Activated naive CD4-positive, alpha-beta T cell (primary cell): ENCODE data around the gene MPG.

Source experiments
- DNase-seq, 4 experiments: peaks; one replicate each; lab custom pipeline; 2025; lab: John Stamatoyannopoulos, UW

MPG gene

GRCh38 chr16:66309-67182, 11.5 kb upstream of the MPG start:
- no peak for DNase-seq

- no peak for DNase-seq
Observed at GRCh38 chr16:67183-67791, 10.7 kb upstream of the MPG start.

- no peak for DNase-seq
Observed at GRCh38 chr16:67884-68789, 9.9 kb upstream of the MPG start.

GRCh38 chr16:69181-69580, 8.8 kb upstream of the MPG start:
- no peak for DNase-seq

GRCh38 chr16:71210-71539, 6.8 kb upstream of the MPG start:
- no peak for DNase-seq

- DNase-seq: no peak
Observed at GRCh38 chr16:71540-72401, 6.3 kb upstream of the MPG start.

GRCh38 chr16:72561-73548, 5.2 kb upstream of the MPG start, which contains the start of gene RHBDF1:
Gene RHBDF1 (minus strand): TSS chr16:72631. CDS start chr16:65015, 7,616 bp downstream.
- no peak for DNase-seq

- no peak for DNase-seq
Observed at GRCh38 chr16:74051-74746, 3.8 kb upstream of the MPG start.

GRCh38 chr16:74747-75334, 3.2 kb upstream of the MPG start:
- no peak for DNase-seq

GRCh38 chr16:75580-76501, 2.2 kb upstream of the MPG start:
- DNase-seq: no peak

GRCh38 chr16:76535-77272, 1.3 kb upstream of the MPG start:
- DNase-seq: no peak

- no peak for DNase-seq
Observed at GRCh38 chr16:77273-77806, 685 bp upstream of the MPG start.

- no peak for DNase-seq
Observed at GRCh38 chr16:78444-79150, 572 bp downstream of the MPG start.

GRCh38 chr16:79151-80054, 1.4 kb downstream of the MPG start:
- no peak for DNase-seq

- no peak for DNase-seq
Observed at GRCh38 chr16:83060-83603, 5.1 kb downstream of the MPG start.
